NCI-H2029 (cell line): ENCODE results near the gene DDX52.
"Not testable (repeated sequence)": the region's sequence is repeated elsewhere in the genome, so short reads cannot be mapped to it uniquely, and the experiment has no call there.

ENCODE experiments used
- DNase-seq: peaks from one replicate; lab custom pipeline; 2025; lab: John Stamatoyannopoulos, UW

DDX52 gene

GRCh38 chr17:37643118-37643766 is at the start of gene DDX52:
Gene DDX52 (minus strand): TSS chr17:37643446. CDS start chr17:37643420, 26 bp downstream.
- peak; percentile 81 for DNase-seq

GRCh38 chr17:37691807-37692206 is 48.6 kb upstream of the DDX52 start:
- no peak for DNase-seq

GRCh38 chr17:37689317-37689716 is 46.1 kb upstream of the DDX52 start:
- DNase-seq = no peak

GRCh38 chr17:37683454-37683984 is 40.3 kb upstream of the DDX52 start:
- no peak for DNase-seq

- no peak for DNase-seq
Measured at GRCh38 chr17:37682007-37682406, 38.8 kb upstream of the DDX52 start.

GRCh38 chr17:37679995-37680394 is 36.7 kb upstream of the DDX52 start:
- not testable (repeated sequence) for DNase-seq

GRCh38 chr17:37678036-37678435 is 34.8 kb upstream of the DDX52 start:
- DNase-seq = no peak

- no peak for DNase-seq
Measured at GRCh38 chr17:37677021-37677420, 33.8 kb upstream of the DDX52 start.

- no peak for DNase-seq
Measured at GRCh38 chr17:37676115-37676925, 33.1 kb upstream of the DDX52 start.

GRCh38 chr17:37674511-37674910 is 31.3 kb upstream of the DDX52 start:
- no peak for DNase-seq

- no peak for DNase-seq
Measured at GRCh38 chr17:37673386-37673785, 30.1 kb upstream of the DDX52 start.

GRCh38 chr17:37672548-37673078 is 29.4 kb upstream of the DDX52 start:
- no peak for DNase-seq

GRCh38 chr17:37671824-37672547 is 28.7 kb upstream of the DDX52 start:
- peak; percentile 86 for DNase-seq

GRCh38 chr17:37671028-37671823 is 28.0 kb upstream of the DDX52 start:
- peak; percentile 85 for DNase-seq

GRCh38 chr17:37667039-37667438 is 23.8 kb upstream of the DDX52 start:
- DNase-seq = no peak

- DNase-seq = no peak
Measured at GRCh38 chr17:37664214-37664613, 21.0 kb upstream of the DDX52 start.

GRCh38 chr17:37662353-37662752 is 19.1 kb upstream of the DDX52 start:
- no peak for DNase-seq

- DNase-seq = no peak
Measured at GRCh38 chr17:37661400-37662014, 18.3 kb upstream of the DDX52 start.

GRCh38 chr17:37659925-37660324 is 16.7 kb upstream of the DDX52 start:
- no peak for DNase-seq

- no peak for DNase-seq
Measured at GRCh38 chr17:37657202-37657601, 14.0 kb upstream of the DDX52 start.

GRCh38 chr17:37651849-37652248 is 8.6 kb upstream of the DDX52 start:
- no peak for DNase-seq
